Stimulated activated CD4-positive, alpha-beta T cell treated with anti-CD3 and anti-CD28 coated beads, TNF-alpha, amount 100 ng/mL, for 4 hours (primary cell): ENCODE data around the gene GFOD1.
A peak's percentile ranks its signal among the peaks of the same experiment; 100 is the strongest.

Experiments used
- DNase-seq, 3 experiments: peaks; one replicate each; pipeline ENCODE4 v3.0.0-alpha.2; 2020; ENCODE audit warnings: low read depth in 3 of 3

GFOD1 gene

GRCh38 chr6:13486679-13487121 is 700 bp downstream of the GFOD1 start:
- DNase-seq, result peak; percentile 29 to 44 (median 41)

- peak in 1 of 3 experiments; percentile 18 for DNase-seq
Observed at GRCh38 chr6:13485923-13486562, 1.4 kb downstream of the GFOD1 start.

- DNase-seq, result no peak
Observed at GRCh38 chr6:13485303-13485702, 2.1 kb downstream of the GFOD1 start.

GRCh38 chr6:13484827-13485226 is 2.6 kb downstream of the GFOD1 start:
- no peak for DNase-seq

- no peak for DNase-seq
Observed at GRCh38 chr6:13484138-13484708, 3.2 kb downstream of the GFOD1 start.

- DNase-seq, result no peak
Observed at GRCh38 chr6:13480631-13481501, 6.5 kb downstream of the GFOD1 start.

- no peak for DNase-seq
Observed at GRCh38 chr6:13479971-13480434, 7.4 kb downstream of the GFOD1 start.

- no peak for DNase-seq
Observed at GRCh38 chr6:13479206-13479800, 8.1 kb downstream of the GFOD1 start.

- DNase-seq, result no peak
Observed at GRCh38 chr6:13478525-13478966, 8.9 kb downstream of the GFOD1 start.

GRCh38 chr6:13474787-13475186 is 12.6 kb downstream of the GFOD1 start:
- DNase-seq, result no peak

GRCh38 chr6:13474360-13474759 is 13.0 kb downstream of the GFOD1 start:
- no peak for DNase-seq

- DNase-seq, result no peak
Observed at GRCh38 chr6:13473768-13474165, 13.6 kb downstream of the GFOD1 start.

- DNase-seq, result no peak
Observed at GRCh38 chr6:13472976-13473767, 14.2 kb downstream of the GFOD1 start.

- DNase-seq, result no peak
Observed at GRCh38 chr6:13472099-13472498, 15.3 kb downstream of the GFOD1 start.

GRCh38 chr6:13471184-13471583 is 16.2 kb downstream of the GFOD1 start:
- no peak for DNase-seq

- no peak for DNase-seq
Observed at GRCh38 chr6:13470238-13471140, 16.9 kb downstream of the GFOD1 start.

GRCh38 chr6:13469693-13470092 is 17.7 kb downstream of the GFOD1 start:
- no peak for DNase-seq

- DNase-seq, result no peak
Observed at GRCh38 chr6:13468839-13469238, 18.6 kb downstream of the GFOD1 start.

- DNase-seq, result no peak
Observed at GRCh38 chr6:13467216-13467600, 20.2 kb downstream of the GFOD1 start.
